Neuronal stem cell (in vitro differentiated cells): Measurements from ENCODE around the gene SEMA6A.
A peak's percentile ranks its signal among the peaks of the same experiment; 100 is the strongest.

Experiments used
- DNase-seq: peaks from one replicate; pipeline ENCODE4 v3.0.0-alpha.2; 2013; ENCODE audit warnings: low spot score
- H2AFZ ChIP-seq: one replicate; pipeline ENCODE4 v1.6.1; 2013; ENCODE audit warnings: mild to moderate bottlenecking, low read length, inconsistent platforms
- H2AK5ac ChIP-seq: 2 replicates; pipeline ENCODE4 v1.6.1; 2013; ENCODE audit warnings: low read depth, mild to moderate bottlenecking, inconsistent platforms, low read length, moderate library complexity, mixed read lengths
- H2BK120ac ChIP-seq: 2 replicates; pipeline ENCODE4 v1.6.1; 2013; ENCODE audit warnings: low read depth, mild to moderate bottlenecking, inconsistent platforms, low read length, moderate library complexity, mixed read lengths
- H2BK12ac ChIP-seq: one replicate; pipeline ENCODE4 v1.6.1; 2013; ENCODE audit warnings: low read length, inconsistent platforms
- H2BK15ac ChIP-seq: 2 replicates; pipeline ENCODE4 v1.6.1; 2013; ENCODE audit warnings: mild to moderate bottlenecking, low read length, inconsistent platforms, mixed read lengths
- H2BK5ac ChIP-seq: one replicate; pipeline ENCODE4 v1.6.1; 2013; ENCODE audit warnings: inconsistent platforms, mild to moderate bottlenecking, low read length, moderate library complexity
- H3K14ac ChIP-seq: one replicate; pipeline ENCODE4 v1.6.1; 2013; ENCODE audit warnings: low read length, inconsistent platforms
- H3K18ac ChIP-seq: 2 replicates; pipeline ENCODE4 v1.6.1; 2013; ENCODE audit warnings: low read length, inconsistent platforms
- H3K23ac ChIP-seq: 2 replicates; pipeline ENCODE4 v1.6.1; 2013; ENCODE audit warnings: low read depth, mild to moderate bottlenecking, mixed read lengths, low read length, inconsistent platforms; ENCODE audit not compliant: poor library complexity
- H3K27ac ChIP-seq: replicated peaks from 3 replicates; pipeline ENCODE4 v1.5.1; 2013; ENCODE audit warnings: low read length, inconsistent platforms
- H3K27me3 ChIP-seq, 3 experiments: 2 replicates each; pipeline ENCODE4 v1.6.1; 2013; ENCODE audit warnings: low read length in 3 of 3, mild to moderate bottlenecking in 2 of 3, inconsistent platforms in 1 of 3, low read depth in 1 of 3, mixed read lengths in 1 of 3, moderate library complexity in 1 of 3; ENCODE audit not compliant: control insufficient read depth in 3 of 3, insufficient read depth in 3 of 3
- H3K36me3 ChIP-seq, 2 donors: replicated peaks in 1 of 2; 2 replicates each; pipeline ENCODE4 v1.6.1; 2013; ENCODE audit warnings: low read length in 2 of 2; ENCODE audit not compliant: control insufficient read depth in 2 of 2, insufficient read depth in 2 of 2
- H3K4ac ChIP-seq: 2 replicates; pipeline ENCODE4 v1.6.1; 2013; ENCODE audit warnings: inconsistent platforms, mild to moderate bottlenecking, low read length, moderate library complexity
- H3K4me1 ChIP-seq, 2 donors: 1 replicate in 1 of 2; 2 replicates in 1 of 2; pipeline ENCODE4 v1.6.1; 2013; ENCODE audit warnings: low read length in 2 of 2, low read depth in 1 of 2; ENCODE audit not compliant: control insufficient read depth in 2 of 2, insufficient read depth in 1 of 2
- H3K4me2 ChIP-seq: one replicate; pipeline ENCODE4 v1.6.1; 2013; ENCODE audit warnings: mild to moderate bottlenecking, low read length, inconsistent platforms; ENCODE audit not compliant: insufficient read depth, poor library complexity, severe bottlenecking
- H3K4me3 ChIP-seq, 2 donors: 2 replicates each; pipeline ENCODE4 v1.5.1; 2013; ENCODE audit warnings: low read length in 2 of 2, mild to moderate bottlenecking in 2 of 2, inconsistent platforms in 1 of 2, moderate library complexity in 1 of 2
- H3K79me1 ChIP-seq: one replicate; pipeline ENCODE4 v1.6.1; 2013; ENCODE audit warnings: low read depth, mild to moderate bottlenecking, inconsistent platforms, low read length, moderate library complexity
- H3K9ac ChIP-seq: one replicate; pipeline ENCODE4 v1.6.1; 2013; ENCODE audit warnings: mild to moderate bottlenecking, low read depth, low read length, inconsistent platforms; ENCODE audit not compliant: poor library complexity
- H3K9me3 ChIP-seq, 2 donors: replicated peaks in 1 of 2; 2 replicates each; pipeline versions ENCODE3 to v1.6.1; 2013; ENCODE audit warnings: low read length in 2 of 2, mild to moderate bottlenecking in 2 of 2, inconsistent platforms in 1 of 2, low read depth in 1 of 2, mixed read lengths in 1 of 2, moderate library complexity in 1 of 2; ENCODE audit not compliant: control insufficient read depth in 2 of 2, insufficient read depth in 1 of 2
- H4K8ac ChIP-seq: one replicate; pipeline ENCODE4 v1.6.1; 2013; ENCODE audit warnings: low read depth, mild to moderate bottlenecking, inconsistent platforms, low read length, moderate library complexity
- H4K91ac ChIP-seq: one replicate; pipeline ENCODE4 v1.6.1; 2013; ENCODE audit warnings: low read length, low read depth, mild to moderate bottlenecking, inconsistent platforms; ENCODE audit not compliant: poor library complexity
- WGBS, 2 donors: extraction: QIAGEN DNeasy Blood & Tissue Kit; methylation state at CpG; one replicate each; pipeline ENCODE4 v1.1.7; 2013; ENCODE audit warnings: missing lambda C conversion rate in 2 of 2, mixed read lengths in 1 of 2; ENCODE audit not compliant: insufficient read length in 2 of 2, insufficient replicate concordance in 1 of 2; ENCODE audit errors: extremely low coverage in 2 of 2; 5-methylcytosine and 5-hydroxymethylcytosine counted together

SEMA6A gene

GRCh38 chr5:116571568-116572349 is 2.9 kb downstream of the SEMA6A start:
- Histone ChIP-seq H3K23ac (no peak overlapping the region), H3K27me3 (no peaks in the 10 kb centered on the region), H3K18ac (peak overlapping the region; percentile 89), H3K4ac (no peak overlapping the region), H4K8ac (no peak overlapping the region), H3K4me3 (peak overlapping the region; percentile 69 to 90), H2BK12ac (no peak overlapping the region), H2AK5ac (peak overlapping the region; percentile 70), H3K4me1 (peaks cover 2 to 10% of the 10 kb centered on the region in 2 donors), H3K27ac (peak overlapping the region; percentile 82), H3K9ac (peak overlapping the region; percentile 80), H2BK15ac (peak overlapping the region; percentile 80), H2AFZ (peak overlapping the region; percentile 92), H4K91ac (no peak overlapping the region), H3K79me1 (no peaks in the 10 kb centered on the region), H2BK5ac (peak overlapping the region; percentile 88), H2BK120ac (no peak overlapping the region), H3K36me3 (peaks cover 0 to 3% of the 10 kb centered on the region in 2 donors), H3K4me2 (peak overlapping the region; percentile 82), H3K14ac (no peak overlapping the region), H3K9me3 (no peaks in the 10 kb centered on the region)
- DNase-seq: no peak
- WGBS, 2 donors: no CpG with 5 or more reads among the region's 17 CpGs

- no peak overlapping the region for H3K4ac ChIP-seq
- no peak overlapping the region for H2AFZ ChIP-seq
- H2BK12ac ChIP-seq: no peak overlapping the region
- no peak overlapping the region for H4K91ac ChIP-seq
- no peak overlapping the region for H2BK15ac ChIP-seq
- H3K27me3 ChIP-seq: no peaks in the 10 kb centered on the region
- no peak overlapping the region for H3K27ac ChIP-seq
- no peak overlapping the region for H3K4me3 ChIP-seq
- no peaks in the 10 kb centered on the region for H3K9me3 ChIP-seq
- no peak overlapping the region for H4K8ac ChIP-seq
- no peak overlapping the region for H3K23ac ChIP-seq
- no CpG with 5 or more reads among the region's 4 CpGs for WGBS, 2 donors
- H3K4me1 ChIP-seq: peaks cover 14 to 15% of the 10 kb centered on the region in 2 donors
- H3K36me3 ChIP-seq: peaks cover 0 to 3% of the 10 kb centered on the region in 2 donors
- peak overlapping the region; percentile 37 for H3K4me2 ChIP-seq
- DNase-seq: no peak
- H3K14ac ChIP-seq: no peak overlapping the region
- H2BK5ac ChIP-seq: no peak overlapping the region
- no peak overlapping the region for H3K9ac ChIP-seq
- no peaks in the 10 kb centered on the region for H3K79me1 ChIP-seq
- peak overlapping the region; percentile 24 for H3K18ac ChIP-seq
- no peak overlapping the region for H2AK5ac ChIP-seq
- H2BK120ac ChIP-seq: no peak overlapping the region
Measured at GRCh38 chr5:116569999-116570398, 4.6 kb downstream of the SEMA6A start.

GRCh38 chr5:116567106-116567505 is 7.5 kb downstream of the SEMA6A start:
- Histone ChIP-seq H2AFZ (no peak overlapping the region), H3K18ac (no peak overlapping the region), H3K4ac (no peak overlapping the region), H4K91ac (no peak overlapping the region), H3K27ac (no peak overlapping the region), H2AK5ac (no peak overlapping the region), H3K9me3 (no peaks in the 10 kb centered on the region), H2BK15ac (no peak overlapping the region), H2BK120ac (no peak overlapping the region), H4K8ac (no peak overlapping the region), H3K4me1 (peaks cover 12 to 20% of the 10 kb centered on the region in 2 donors), H3K9ac (no peak overlapping the region), H3K36me3 (peaks cover 0 to 3% of the 10 kb centered on the region in 2 donors), H2BK5ac (no peak overlapping the region), H3K27me3 (no peaks in the 10 kb centered on the region), H3K4me2 (no peak overlapping the region), H2BK12ac (no peak overlapping the region), H3K23ac (no peak overlapping the region), H3K79me1 (no peaks in the 10 kb centered on the region), H3K4me3 (no peak overlapping the region), H3K14ac (no peak overlapping the region)
- WGBS, 2 donors: no CpG with 5 or more reads among the region's 2 CpGs
- DNase-seq: no peak

- H4K8ac ChIP-seq: no peak overlapping the region
- no CpG with 5 or more reads among the region's 1 CpG for WGBS, 2 donors
- H2BK12ac ChIP-seq: no peak overlapping the region
- no peak overlapping the region for H3K4me3 ChIP-seq
- no peak overlapping the region for H3K4me2 ChIP-seq
- H2AK5ac ChIP-seq: no peak overlapping the region
- no peak overlapping the region for H3K14ac ChIP-seq
- H3K18ac ChIP-seq: no peak overlapping the region
- H3K4me1 ChIP-seq: peaks cover 12 to 20% of the 10 kb centered on the region in 2 donors
- peaks cover 0 to 3% of the 10 kb centered on the region in 2 donors for H3K36me3 ChIP-seq
- H3K9ac ChIP-seq: no peak overlapping the region
- H2BK5ac ChIP-seq: no peak overlapping the region
- H3K23ac ChIP-seq: no peak overlapping the region
- DNase-seq: no peak
- no peak overlapping the region for H3K27ac ChIP-seq
- no peaks in the 10 kb centered on the region for H3K27me3 ChIP-seq
- H2BK15ac ChIP-seq: no peak overlapping the region
- H3K9me3 ChIP-seq: no peaks in the 10 kb centered on the region
- H2AFZ ChIP-seq: no peak overlapping the region
- no peak overlapping the region for H4K91ac ChIP-seq
- no peak overlapping the region for H2BK120ac ChIP-seq
- H3K79me1 ChIP-seq: no peaks in the 10 kb centered on the region
- H3K4ac ChIP-seq: no peak overlapping the region
Measured at GRCh38 chr5:116566251-116566650, 8.4 kb downstream of the SEMA6A start.
